ENCODE data around the gene ANO5. TPM values are rescaled to one million over a fixed set of nuclear protein-coding genes. Genes with fewer than 3 reads are reported as not detected.

The ANO5 gene
- total RNA-seq, 4 donors from 2014 or later = 13.4 to 20.8 (median 17.2) TPM

GRCh38 chr11:22173532-22173931 lies 19.4 kb upstream of the ANO5 start:
- 47% methylated on average over 4 of the region's 4 CpGs for WGBS
- Histone ChIP-seq H3K27me3 (no peaks in the 10 kb centered on the region), H3K36me3 (no peaks in the 10 kb centered on the region), H3K9me3 (no peaks in the 10 kb centered on the region), H3K4me1 (no peaks in the 10 kb centered on the region), H3K27ac (replicated peaks in 1 of 4) (no peak overlapping the region), H3K4me3 (no peak overlapping the region)
- DNase-seq (ENCODE audit: extremely low spot score) = no peak
- intact Hi-C loops (cut with DNase I) = loop anchor here (5.0 kb wide), 1 partner anchor 129 kb away; no protein-coding TSS in a partner anchor
- no peak for TF ChIP-seq CTCF (IDR thresholded peaks at IDR 0.05)
- no peak for TF ChIP-seq EP300 (IDR thresholded peaks at IDR 0.05)
- no peak for TF ChIP-seq POLR2AphosphoS5 (IDR thresholded peaks at IDR 0.05)
- no peak for TF ChIP-seq POLR2A (IDR thresholded peaks at IDR 0.05; ENCODE audit: low read depth)

GRCh38 chr11:22177186-22177585 lies 15.7 kb upstream of the ANO5 start:
- no peak for DNase-seq (ENCODE audit: extremely low spot score)
- intact Hi-C loops (cut with DNase I) = no loop called here
- TF ChIP-seq POLR2A (IDR thresholded peaks at IDR 0.05; ENCODE audit: low read depth) (no peak), POLR2AphosphoS5 (IDR thresholded peaks at IDR 0.05) (no peak), CTCF (IDR thresholded peaks at IDR 0.05) (no peak), EP300 (IDR thresholded peaks at IDR 0.05) (no peak)
- H3K4me1 ChIP-seq = no peaks in the 10 kb centered on the region
- H3K9me3 ChIP-seq = no peaks in the 10 kb centered on the region
- no peak overlapping the region for H3K4me3 ChIP-seq
- no peaks in the 10 kb centered on the region for H3K36me3 ChIP-seq
- WGBS = 74% methylated on average over 4 of the region's 4 CpGs
- H3K27ac ChIP-seq (replicated peaks in 1 of 4) = no peak overlapping the region
- H3K27me3 ChIP-seq = no peaks in the 10 kb centered on the region

GRCh38 chr11:22179626-22180025 lies 13.3 kb upstream of the ANO5 start:
- Histone ChIP-seq H3K27ac (replicated peaks in 1 of 4) (no peak overlapping the region), H3K36me3 (no peaks in the 10 kb centered on the region), H3K9me3 (no peaks in the 10 kb centered on the region), H3K27me3 (no peaks in the 10 kb centered on the region), H3K4me1 (no peaks in the 10 kb centered on the region), H3K4me3 (no peak overlapping the region)
- no peak for DNase-seq (ENCODE audit: extremely low spot score)
- intact Hi-C loops (cut with DNase I) = no loop called here
- TF ChIP-seq POLR2AphosphoS5 (IDR thresholded peaks at IDR 0.05) = no peak
- TF ChIP-seq POLR2A (IDR thresholded peaks at IDR 0.05; ENCODE audit: low read depth) = no peak
- TF ChIP-seq EP300 (IDR thresholded peaks at IDR 0.05) = no peak
- no peak for TF ChIP-seq CTCF (IDR thresholded peaks at IDR 0.05)

GRCh38 chr11:22180131-22180530 lies 12.8 kb upstream of the ANO5 start:
- no peaks in the 10 kb centered on the region for H3K9me3 ChIP-seq
- no peak overlapping the region for H3K4me3 ChIP-seq
- no peaks in the 10 kb centered on the region for H3K27me3 ChIP-seq
- H3K27ac ChIP-seq (replicated peaks in 1 of 4) = no peak overlapping the region
- no peak for TF ChIP-seq EP300 (IDR thresholded peaks at IDR 0.05)
- TF ChIP-seq POLR2AphosphoS5 (IDR thresholded peaks at IDR 0.05) = no peak
- no peak for TF ChIP-seq POLR2A (IDR thresholded peaks at IDR 0.05; ENCODE audit: low read depth)
- TF ChIP-seq CTCF (IDR thresholded peaks at IDR 0.05) = no peak
- no peak for DNase-seq (ENCODE audit: extremely low spot score)
- H3K4me1 ChIP-seq = no peaks in the 10 kb centered on the region
- 69% methylated on average over 3 of the region's 3 CpGs for WGBS
- intact Hi-C loops (cut with DNase I) = no loop called here
- H3K36me3 ChIP-seq = no peaks in the 10 kb centered on the region

- intact Hi-C loops (cut with DNase I) = no loop called here
- no peak overlapping the region for H3K27ac ChIP-seq (replicated peaks in 1 of 4)
- H3K9me3 ChIP-seq = no peaks in the 10 kb centered on the region
- DNase-seq (ENCODE audit: extremely low spot score) = no peak
- peaks cover 0 to 21% (median 18%) of the 10 kb centered on the region in 4 donors for H3K4me1 ChIP-seq
- H3K27me3 ChIP-seq = no peaks in the 10 kb centered on the region
- no peak overlapping the region for H3K4me3 ChIP-seq
- 53% methylated on average over 2 of the region's 2 CpGs for WGBS
- H3K36me3 ChIP-seq = no peaks in the 10 kb centered on the region
- TF ChIP-seq CTCF (IDR thresholded peaks at IDR 0.05) (no peak), POLR2A (IDR thresholded peaks at IDR 0.05; ENCODE audit: low read depth) (no peak), EP300 (IDR thresholded peaks at IDR 0.05) (no peak), POLR2AphosphoS5 (IDR thresholded peaks at IDR 0.05) (no peak)
Observed at GRCh38 chr11:22189660-22190059, 3.2 kb upstream of the ANO5 start.

All from esophagus muscularis mucosa (tissue), 4 donors.